Caco-2 (cell line): ENCODE data around the gene KRTAP4-4. TPM values are rescaled to one million over a fixed set of nuclear protein-coding genes. Genes with fewer than 3 reads are reported as not detected.
"Not testable (repeated sequence)": the region's sequence is repeated elsewhere in the genome, so short reads cannot be mapped to it uniquely, and the experiment has no call there.

Experiments used
- BruUV-seq: library from RNA; stranded (reverse); fragments of 400-500 nt; replicated peaks from 2 replicates; lab custom pipeline; 2021; lab: Mats Ljungman, UMichigan
- CTCF ChIA-PET: fragments of 300-600 bp; sonication (Branson Sonifier 250); formaldehyde crosslinking; loops from one replicate; lab custom pipeline; 2022; ENCODE audit warnings: antibody characterized with exemption; lab: Charles Lee
- POLR2A ChIA-PET: fragments of 300-600 bp; sonication (Branson Sonifier 250); formaldehyde crosslinking; loops from one replicate; lab custom pipeline; 2022; ENCODE audit warnings: antibody characterized with exemption; lab: Charles Lee
- DNase-seq, 2 experiments: peaks; one replicate each; pipeline versions ENCODE4 v3.0.0 to v3.0.0-alpha.2; 2020 to 2022
- H3K27me3 ChIP-seq: replicated peaks from 2 replicates; pipeline ENCODE4 v1.6.0; 2011; ENCODE audit warnings: low read length; ENCODE audit not compliant: control insufficient read depth, insufficient read depth
- H3K36me3 ChIP-seq: 2 replicates; pipeline ENCODE4 v1.5.1; 2011; ENCODE audit warnings: low read length; ENCODE audit not compliant: control insufficient read depth, insufficient read depth
- H3K4me1 ChIP-seq: fragments of 250-450 bp; sonication (Bioruptor Pico); 2 replicates; pipeline ENCODE4 v1.5.1; 2020; ENCODE audit warnings: mild to moderate bottlenecking
- H3K4me3 ChIP-seq: 2 replicates; pipeline ENCODE4 v1.5.1; 2011; ENCODE audit warnings: low read depth, mild to moderate bottlenecking, control low read depth, low read length
- H3K9me3 ChIP-seq: fragments of 250-450 bp; sonication (Bioruptor Pico); 2 replicates; pipeline ENCODE4 v1.5.1; 2020; ENCODE audit warnings: mild to moderate bottlenecking, moderate library complexity
- H3K27ac Mint-ChIP-seq: one replicate; pipeline ENCODE4 v1.8.0; 2022; ENCODE audit warnings: mixed read lengths; ENCODE audit not compliant: unreplicated experiment
- H3K27me3 Mint-ChIP-seq: one replicate; pipeline ENCODE4 v1.8.0; 2022; ENCODE audit warnings: mixed read lengths; ENCODE audit not compliant: insufficient read depth, unreplicated experiment
- H3K36me3 Mint-ChIP-seq: one replicate; pipeline ENCODE4 v1.8.0; 2022; ENCODE audit warnings: mild to moderate bottlenecking, mixed read lengths; ENCODE audit not compliant: insufficient read depth, unreplicated experiment
- H3K4me1 Mint-ChIP-seq: one replicate; pipeline ENCODE4 v1.8.0; 2022; ENCODE audit warnings: low read depth, mixed read lengths; ENCODE audit not compliant: unreplicated experiment
- H3K4me3 Mint-ChIP-seq: one replicate; pipeline ENCODE4 v1.8.0; 2022; ENCODE audit warnings: mild to moderate bottlenecking, moderate library complexity, mixed read lengths; ENCODE audit not compliant: unreplicated experiment
- H3K9me3 Mint-ChIP-seq: one replicate; pipeline ENCODE4 v1.8.0; 2022; ENCODE audit warnings: mixed read lengths; ENCODE audit not compliant: unreplicated experiment
- intact Hi-C: fragments of 100-400 bp; cut with micrococcal nuclease; formaldehyde crosslinking; loops from one replicate; pipeline ENCODE4 v1.10.0; 2022; ENCODE audit not compliant: unreplicated experiment
- total RNA-seq: library from RNA; stranded (reverse); gene quantifications from 2 replicates; pipeline ENCODE4 v1.2.3, GENCODE V29; 2022
- TF ChIP-seq, protein P1 (sequence below), 2 experiments: fragments of 200-600 bp in 1 of 2; IDR thresholded peaks; 1 replicate in 1 of 2; 2 replicates in 1 of 2; pipeline versions ENCODE4 v1.5.1 to v1.8.0; 2011 to 2022; ENCODE audit warnings: antibody characterized with exemption in 1 of 2, control low read depth in 1 of 2, inconsistent platforms in 1 of 2, low read depth in 1 of 2, low read length in 1 of 2, mild to moderate bottlenecking in 1 of 2, moderate library complexity in 1 of 2; ENCODE audit not compliant: insufficient read depth in 1 of 2, severe bottlenecking in 1 of 2, unreplicated experiment in 1 of 2

The KRTAP4-4 gene
- total RNA-seq, 1 experiment from 2014 or later: not detected

DNA sequence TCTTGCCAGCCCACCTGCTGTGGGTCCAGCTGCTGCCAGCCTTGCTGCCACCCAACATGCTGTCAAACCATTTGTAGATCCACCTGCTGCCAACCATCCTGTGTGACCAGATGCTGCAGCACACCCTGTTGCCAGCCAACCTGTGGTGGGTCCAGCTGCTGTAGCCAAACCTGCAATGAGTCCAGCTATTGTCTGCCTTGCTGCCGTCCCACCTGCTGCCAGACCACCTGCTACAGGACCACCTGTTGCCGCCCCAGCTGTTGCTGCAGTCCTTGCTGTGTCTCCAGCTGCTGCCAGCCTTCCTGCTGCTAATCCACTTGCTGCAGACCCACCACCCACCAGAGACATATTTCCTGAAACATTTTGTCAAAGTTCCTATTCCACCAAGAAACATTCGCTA, 29.8 kb upstream of the KRTAP4-4 start:
- POLR2A ChIA-PET: no interaction called here
- CTCF ChIA-PET: no interaction called here
- H3K4me1 Mint-ChIP-seq: no peaks in the 10 kb centered on the region
- Histone ChIP-seq H3K4me1 (peaks cover 4% of the 10 kb centered on the region; the same call in 1 of the 2 replicates), H3K36me3 (no peaks in the 10 kb centered on the region), H3K27me3 (no peaks in the 10 kb centered on the region), H3K4me3 (no peak overlapping the region), H3K9me3 (no peaks in the 10 kb centered on the region)
- H3K4me3 Mint-ChIP-seq: no peak overlapping the region
- H3K9me3 Mint-ChIP-seq: no peaks in the 10 kb centered on the region
- TF ChIP-seq, protein P1, sequence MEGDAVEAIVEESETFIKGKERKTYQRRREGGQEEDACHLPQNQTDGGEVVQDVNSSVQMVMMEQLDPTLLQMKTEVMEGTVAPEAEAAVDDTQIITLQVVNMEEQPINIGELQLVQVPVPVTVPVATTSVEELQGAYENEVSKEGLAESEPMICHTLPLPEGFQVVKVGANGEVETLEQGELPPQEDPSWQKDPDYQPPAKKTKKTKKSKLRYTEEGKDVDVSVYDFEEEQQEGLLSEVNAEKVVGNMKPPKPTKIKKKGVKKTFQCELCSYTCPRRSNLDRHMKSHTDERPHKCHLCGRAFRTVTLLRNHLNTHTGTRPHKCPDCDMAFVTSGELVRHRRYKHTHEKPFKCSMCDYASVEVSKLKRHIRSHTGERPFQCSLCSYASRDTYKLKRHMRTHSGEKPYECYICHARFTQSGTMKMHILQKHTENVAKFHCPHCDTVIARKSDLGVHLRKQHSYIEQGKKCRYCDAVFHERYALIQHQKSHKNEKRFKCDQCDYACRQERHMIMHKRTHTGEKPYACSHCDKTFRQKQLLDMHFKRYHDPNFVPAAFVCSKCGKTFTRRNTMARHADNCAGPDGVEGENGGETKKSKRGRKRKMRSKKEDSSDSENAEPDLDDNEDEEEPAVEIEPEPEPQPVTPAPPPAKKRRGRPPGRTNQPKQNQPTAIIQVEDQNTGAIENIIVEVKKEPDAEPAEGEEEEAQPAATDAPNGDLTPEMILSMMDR (IDR thresholded peaks at IDR 0.05; ENCODE audit: insufficient read depth in 1 of 2, low read depth in 1 of 2, low read length in 1 of 2, severe bottlenecking in 1 of 2, unreplicated experiment in 1 of 2): no peak
- no peaks in the 10 kb centered on the region for H3K36me3 Mint-ChIP-seq
- no peaks in the 10 kb centered on the region for H3K27me3 Mint-ChIP-seq
- no peak for DNase-seq
- no peak overlapping the region for H3K27ac Mint-ChIP-seq
- no TSS peak for BruUV-seq
- intact Hi-C loops: no loop called here

DNA sequence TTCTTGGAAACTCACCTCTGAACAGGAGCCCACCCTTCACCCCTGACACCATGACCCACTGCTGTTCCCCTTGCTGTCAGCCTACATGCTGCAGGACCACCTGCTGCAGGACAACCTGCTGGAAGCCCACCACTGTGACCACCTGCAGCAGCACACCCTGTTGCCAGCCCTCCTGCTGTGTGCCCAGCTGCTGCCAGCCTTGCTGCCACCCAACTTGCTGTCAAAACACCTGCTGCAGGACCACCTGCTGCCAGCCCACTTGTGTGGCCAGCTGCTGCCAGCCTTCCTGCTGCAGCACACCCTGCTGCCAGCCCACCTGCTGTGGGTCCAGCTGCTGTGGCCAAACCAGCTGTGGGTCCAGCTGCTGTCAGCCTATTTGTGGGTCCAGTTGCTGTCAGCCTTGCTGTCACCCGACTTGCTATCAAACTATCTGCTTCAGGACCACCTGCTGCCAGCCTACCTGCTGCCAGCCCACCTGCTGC, 29.3 kb upstream of the KRTAP4-4 start, which contains the start of gene KRTAP9-1:
Gene KRTAP9-1, plus strand, starts transcription at position 51 of the 482 bp plus-strand sequence. Its CDS starts 0 bp downstream, at position 51.
- H3K36me3 Mint-ChIP-seq, H3K4me3 ChIP-seq, H3K4me1 Mint-ChIP-seq, H3K4me3 Mint-ChIP-seq, intact Hi-C loops, H3K9me3 Mint-ChIP-seq, DNase-seq, CTCF ChIA-PET, H3K27me3 ChIP-seq, H3K4me1 ChIP-seq, H3K27ac Mint-ChIP-seq, H3K27me3 Mint-ChIP-seq, BruUV-seq, POLR2A ChIA-PET, H3K9me3 ChIP-seq, H3K36me3 ChIP-seq: not testable (repeated sequence)

DNA sequence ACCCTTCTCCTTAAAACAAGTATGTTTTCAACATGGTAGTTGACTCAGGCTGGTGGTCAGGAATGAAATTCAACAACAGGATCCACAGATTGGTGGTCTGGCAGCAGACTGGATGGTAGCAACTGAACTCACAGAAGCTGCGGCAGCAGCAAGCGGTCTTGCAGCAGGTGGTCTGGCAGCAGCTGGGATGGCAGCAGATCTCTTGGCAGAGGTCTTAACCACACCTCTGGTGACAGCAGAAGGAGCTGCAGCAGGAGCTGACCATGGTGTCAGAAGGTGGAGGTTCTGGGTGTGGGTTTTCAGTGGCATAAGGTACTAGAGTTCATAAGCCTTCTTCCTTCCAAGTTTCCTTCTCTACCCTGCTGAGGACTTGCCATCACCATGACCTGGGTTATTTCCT, 26.3 kb upstream of the KRTAP4-4 start:
- H3K36me3 ChIP-seq: no peaks in the 10 kb centered on the region
- Mint-ChIP-seq H3K9me3 (no peaks in the 10 kb centered on the region), H3K27ac (no peak overlapping the region), H3K4me3 (no peak overlapping the region), H3K36me3 (no peaks in the 10 kb centered on the region), H3K27me3 (no peaks in the 10 kb centered on the region), H3K4me1 (peaks cover 24% of the 10 kb centered on the region)
- POLR2A ChIA-PET: no interaction called here
- no TSS peak for BruUV-seq
- no peaks in the 10 kb centered on the region for H3K9me3 ChIP-seq
- no peak overlapping the region for H3K4me3 ChIP-seq
- DNase-seq: no peak
- CTCF ChIA-PET: no interaction called here
- H3K27me3 ChIP-seq: no peaks in the 10 kb centered on the region
- peaks cover 8% of the 10 kb centered on the region for H3K4me1 ChIP-seq
- intact Hi-C loops: no loop called here
- TF ChIP-seq, protein P1 (IDR thresholded peaks at IDR 0.05; ENCODE audit: insufficient read depth in 1 of 2, low read depth in 1 of 2, low read length in 1 of 2, severe bottlenecking in 1 of 2, unreplicated experiment in 1 of 2): no peak
